Fibroblast of lung (primary cell): ENCODE measurements around the gene LAYN.

Source experiments
- CTCF ChIP-seq, 2 donors: IDR thresholded peaks in 1 of 2; conservative IDR thresholded peaks in 1 of 2; 1 replicate in 1 of 2; 2 replicates in 1 of 2; pipeline ENCODE4 v1.5.1; 2011 to 2012; ENCODE audit warnings: low read length in 2 of 2, control low read depth in 1 of 2, inconsistent platforms in 1 of 2, low read depth in 1 of 2, mild to moderate bottlenecking in 1 of 2
- EZH2 ChIP-seq: IDR thresholded peaks from 2 replicates; pipeline ENCODE4 v1.5.1; 2012; ENCODE audit warnings: low read length, control low read depth, mild to moderate bottlenecking; ENCODE audit errors: missing control alignments

- no peak for TF ChIP-seq CTCF (conservative IDR thresholded peaks at IDR 0.05 in 1 of 2, IDR thresholded peaks at IDR 0.05 in 1 of 2; ENCODE audit: low read depth in 1 of 2, low read length in 2 of 2)
- TF ChIP-seq EZH2: no peak
Observed at GRCh38 chr11:111554532-111554931, 14.0 kb downstream of the LAYN start.
